ENCODE results near the gene PTH.

DNA sequence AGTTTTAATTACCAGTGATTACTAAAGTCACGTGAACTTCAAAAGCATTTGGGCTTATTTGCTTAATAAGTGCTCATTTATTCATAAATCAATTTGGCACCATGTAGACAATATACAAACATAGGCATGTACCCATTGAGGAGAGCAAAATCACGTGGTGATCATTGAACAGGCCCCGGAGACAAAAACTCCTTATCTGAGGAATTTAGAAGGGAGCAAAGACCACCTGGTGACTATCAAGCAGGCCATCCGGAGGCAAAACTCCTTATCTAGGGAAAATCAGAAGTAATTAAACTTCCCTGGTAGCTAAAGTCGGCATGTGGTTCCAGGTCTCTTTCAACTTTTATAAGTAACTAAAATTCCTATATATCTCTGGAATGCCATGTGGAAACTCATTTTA is 27.0 kb downstream of the PTH start:
- TF ChIP-seq, protein P1, sequence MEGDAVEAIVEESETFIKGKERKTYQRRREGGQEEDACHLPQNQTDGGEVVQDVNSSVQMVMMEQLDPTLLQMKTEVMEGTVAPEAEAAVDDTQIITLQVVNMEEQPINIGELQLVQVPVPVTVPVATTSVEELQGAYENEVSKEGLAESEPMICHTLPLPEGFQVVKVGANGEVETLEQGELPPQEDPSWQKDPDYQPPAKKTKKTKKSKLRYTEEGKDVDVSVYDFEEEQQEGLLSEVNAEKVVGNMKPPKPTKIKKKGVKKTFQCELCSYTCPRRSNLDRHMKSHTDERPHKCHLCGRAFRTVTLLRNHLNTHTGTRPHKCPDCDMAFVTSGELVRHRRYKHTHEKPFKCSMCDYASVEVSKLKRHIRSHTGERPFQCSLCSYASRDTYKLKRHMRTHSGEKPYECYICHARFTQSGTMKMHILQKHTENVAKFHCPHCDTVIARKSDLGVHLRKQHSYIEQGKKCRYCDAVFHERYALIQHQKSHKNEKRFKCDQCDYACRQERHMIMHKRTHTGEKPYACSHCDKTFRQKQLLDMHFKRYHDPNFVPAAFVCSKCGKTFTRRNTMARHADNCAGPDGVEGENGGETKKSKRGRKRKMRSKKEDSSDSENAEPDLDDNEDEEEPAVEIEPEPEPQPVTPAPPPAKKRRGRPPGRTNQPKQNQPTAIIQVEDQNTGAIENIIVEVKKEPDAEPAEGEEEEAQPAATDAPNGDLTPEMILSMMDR (conservative IDR thresholded peaks at IDR 0.05; ENCODE audit: low read depth, low read length) = no peak
- no peak for TF ChIP-seq EZH2 (IDR thresholded peaks at IDR 0.05; ENCODE audit: low read length, unreplicated experiment)
- TF ChIP-seq EZH2phosphoT487 (IDR thresholded peaks at IDR 0.05; ENCODE audit: borderline replicate concordance, low read length) = no peak

Measured in PC-3 (cell line).